ENCODE measurements around the gene SYTL3.

The SYTL3 gene

GRCh38 chr6:158764183-158764849 lies 114.5 kb downstream of the SYTL3 start:
- Histone ChIP-seq H3K27ac (ENCODE audit: low read depth, low read length, severe bottlenecking) (no peak overlapping the region), H3K36me3 (ENCODE audit: control insufficient read depth, insufficient read depth, low read length) (peaks cover 50% of the 10 kb centered on the region), H3K4me3 (ENCODE audit: extremely low read depth, insufficient read depth, low read length, poor library complexity, severe bottlenecking) (no peak overlapping the region), H3K4me1 (ENCODE audit: control insufficient read depth, insufficient read depth, low read length, poor library complexity, severe bottlenecking) (no peaks in the 10 kb centered on the region), H3K9me3 (ENCODE audit: control insufficient read depth, low read length) (no peaks in the 10 kb centered on the region)
- WGBS, 2 experiments (ENCODE audit: insufficient coverage in 2 of 2), result 94 to 98% methylated on average over 6 to 8 of the region's 14 CpGs

- Histone ChIP-seq H3K4me1 (ENCODE audit: control insufficient read depth, insufficient read depth, low read length, poor library complexity, severe bottlenecking) (no peaks in the 10 kb centered on the region), H3K4me3 (ENCODE audit: extremely low read depth, insufficient read depth, low read length, poor library complexity, severe bottlenecking) (no peak overlapping the region), H3K27ac (ENCODE audit: low read depth, low read length, severe bottlenecking) (no peak overlapping the region), H3K36me3 (ENCODE audit: control insufficient read depth, insufficient read depth, low read length) (peaks cover 56% of the 10 kb centered on the region), H3K9me3 (ENCODE audit: control insufficient read depth, low read length) (no peaks in the 10 kb centered on the region)
- WGBS, 2 experiments (ENCODE audit: insufficient coverage in 2 of 2), result 91 to 94% methylated on average over 9 of the region's 9 CpGs
Measured at GRCh38 chr6:158764926-158765325, 115.1 kb downstream of the SYTL3 start.

- peaks cover 62% of the 10 kb centered on the region for H3K36me3 ChIP-seq (ENCODE audit: control insufficient read depth, insufficient read depth, low read length)
- H3K9me3 ChIP-seq (ENCODE audit: control insufficient read depth, low read length), result no peaks in the 10 kb centered on the region
- no peak overlapping the region for H3K4me3 ChIP-seq (ENCODE audit: extremely low read depth, insufficient read depth, low read length, poor library complexity, severe bottlenecking)
- no peaks in the 10 kb centered on the region for H3K4me1 ChIP-seq (ENCODE audit: control insufficient read depth, insufficient read depth, low read length, poor library complexity, severe bottlenecking)
- no peak overlapping the region for H3K27ac ChIP-seq (ENCODE audit: low read depth, low read length, severe bottlenecking)
- WGBS, 2 experiments (ENCODE audit: insufficient coverage in 2 of 2), result 80 to 81% methylated on average over 4 to 9 of the region's 13 CpGs
Measured at GRCh38 chr6:158765499-158766068, 115.7 kb downstream of the SYTL3 start.

- no peaks in the 10 kb centered on the region for H3K4me1 ChIP-seq (ENCODE audit: control insufficient read depth, insufficient read depth, low read length, poor library complexity, severe bottlenecking)
- no peak overlapping the region for H3K27ac ChIP-seq (ENCODE audit: low read depth, low read length, severe bottlenecking)
- no peak overlapping the region for H3K4me3 ChIP-seq (ENCODE audit: extremely low read depth, insufficient read depth, low read length, poor library complexity, severe bottlenecking)
- WGBS, 2 experiments (ENCODE audit: insufficient coverage in 2 of 2), result 96% methylated on average over 25 to 31 of the region's 38 CpGs
- H3K9me3 ChIP-seq (ENCODE audit: control insufficient read depth, low read length), result no peaks in the 10 kb centered on the region
- peaks cover 75% of the 10 kb centered on the region for H3K36me3 ChIP-seq (ENCODE audit: control insufficient read depth, insufficient read depth, low read length)
Measured at GRCh38 chr6:158766621-158767455, 117.0 kb downstream of the SYTL3 start.

- peaks cover 84% of the 10 kb centered on the region for H3K36me3 ChIP-seq (ENCODE audit: control insufficient read depth, insufficient read depth, low read length)
- 94 to 100% methylated on average over 1 to 3 of the region's 6 CpGs for WGBS, 2 experiments (ENCODE audit: insufficient coverage in 2 of 2)
- H3K4me1 ChIP-seq (ENCODE audit: control insufficient read depth, insufficient read depth, low read length, poor library complexity, severe bottlenecking), result no peaks in the 10 kb centered on the region
- no peak overlapping the region for H3K27ac ChIP-seq (ENCODE audit: low read depth, low read length, severe bottlenecking)
- no peak overlapping the region for H3K4me3 ChIP-seq (ENCODE audit: extremely low read depth, insufficient read depth, low read length, poor library complexity, severe bottlenecking)
- no peaks in the 10 kb centered on the region for H3K9me3 ChIP-seq (ENCODE audit: control insufficient read depth, low read length)
Measured at GRCh38 chr6:158767709-158768108, 117.9 kb downstream of the SYTL3 start.

- Histone ChIP-seq H3K4me3 (ENCODE audit: extremely low read depth, insufficient read depth, low read length, poor library complexity, severe bottlenecking) (no peak overlapping the region), H3K4me1 (ENCODE audit: control insufficient read depth, insufficient read depth, low read length, poor library complexity, severe bottlenecking) (no peaks in the 10 kb centered on the region), H3K36me3 (ENCODE audit: control insufficient read depth, insufficient read depth, low read length) (peaks cover 91% of the 10 kb centered on the region), H3K9me3 (ENCODE audit: control insufficient read depth, low read length) (no peaks in the 10 kb centered on the region), H3K27ac (ENCODE audit: low read depth, low read length, severe bottlenecking) (no peak overlapping the region)
- WGBS, 2 experiments (ENCODE audit: insufficient coverage in 2 of 2), result 94 to 99% methylated on average over 6 to 8 of the region's 8 CpGs
Measured at GRCh38 chr6:158768436-158768835, 118.6 kb downstream of the SYTL3 start.

- WGBS, 2 experiments (ENCODE audit: insufficient coverage in 2 of 2), result 97 to 98% methylated on average over 9 to 13 of the region's 13 CpGs
- Histone ChIP-seq H3K9me3 (ENCODE audit: control insufficient read depth, low read length) (no peaks in the 10 kb centered on the region), H3K36me3 (ENCODE audit: control insufficient read depth, insufficient read depth, low read length) (peaks cover 99% of the 10 kb centered on the region), H3K4me3 (ENCODE audit: extremely low read depth, insufficient read depth, low read length, poor library complexity, severe bottlenecking) (no peak overlapping the region), H3K4me1 (ENCODE audit: control insufficient read depth, insufficient read depth, low read length, poor library complexity, severe bottlenecking) (no peaks in the 10 kb centered on the region), H3K27ac (ENCODE audit: low read depth, low read length, severe bottlenecking) (no peak overlapping the region)
Measured at GRCh38 chr6:158769234-158769770, 119.4 kb downstream of the SYTL3 start.

GRCh38 chr6:158769771-158770432 lies 120.0 kb downstream of the SYTL3 start:
- WGBS, 2 experiments (ENCODE audit: insufficient coverage in 2 of 2), result 87 to 89% methylated on average over 14 to 18 of the region's 18 CpGs
- Histone ChIP-seq H3K4me1 (ENCODE audit: control insufficient read depth, insufficient read depth, low read length, poor library complexity, severe bottlenecking) (no peaks in the 10 kb centered on the region), H3K4me3 (ENCODE audit: extremely low read depth, insufficient read depth, low read length, poor library complexity, severe bottlenecking) (no peak overlapping the region), H3K36me3 (ENCODE audit: control insufficient read depth, insufficient read depth, low read length) (peaks cover 99% of the 10 kb centered on the region), H3K27ac (ENCODE audit: low read depth, low read length, severe bottlenecking) (no peak overlapping the region), H3K9me3 (ENCODE audit: control insufficient read depth, low read length) (no peaks in the 10 kb centered on the region)

GRCh38 chr6:158770533-158771330 lies 120.9 kb downstream of the SYTL3 start:
- Histone ChIP-seq H3K4me3 (ENCODE audit: extremely low read depth, insufficient read depth, low read length, poor library complexity, severe bottlenecking) (no peak overlapping the region), H3K4me1 (ENCODE audit: control insufficient read depth, insufficient read depth, low read length, poor library complexity, severe bottlenecking) (no peaks in the 10 kb centered on the region), H3K9me3 (ENCODE audit: control insufficient read depth, low read length) (no peaks in the 10 kb centered on the region), H3K27ac (ENCODE audit: low read depth, low read length, severe bottlenecking) (no peak overlapping the region), H3K36me3 (ENCODE audit: control insufficient read depth, insufficient read depth, low read length) (peaks cover 99% of the 10 kb centered on the region)
- WGBS, 2 experiments (ENCODE audit: insufficient coverage in 2 of 2), result 93 to 96% methylated on average over 15 to 18 of the region's 21 CpGs

All from mesodermal cell (in vitro differentiated cells).